Ureter (tissue), 1 donor: ENCODE data around the gene NME9. TPM values are rescaled to one million over a fixed set of nuclear protein-coding genes. Genes with fewer than 3 reads are reported as not detected.

Experiments
- DNase-seq: peaks from one replicate; pipeline ENCODE4 v3.0.0-alpha.2; 2020; ENCODE audit warnings: low spot score
- total RNA-seq: library from RNA; stranded (reverse); gene quantifications from one replicate; pipeline ENCODE4 v1.2.4, GENCODE V29; 2023
- donor health status: DM: yes; HTN: yes; CAD: no.

The NME9 gene
- total RNA-seq, 1 donor from 2014 or later = 0.49 TPM

DNA sequence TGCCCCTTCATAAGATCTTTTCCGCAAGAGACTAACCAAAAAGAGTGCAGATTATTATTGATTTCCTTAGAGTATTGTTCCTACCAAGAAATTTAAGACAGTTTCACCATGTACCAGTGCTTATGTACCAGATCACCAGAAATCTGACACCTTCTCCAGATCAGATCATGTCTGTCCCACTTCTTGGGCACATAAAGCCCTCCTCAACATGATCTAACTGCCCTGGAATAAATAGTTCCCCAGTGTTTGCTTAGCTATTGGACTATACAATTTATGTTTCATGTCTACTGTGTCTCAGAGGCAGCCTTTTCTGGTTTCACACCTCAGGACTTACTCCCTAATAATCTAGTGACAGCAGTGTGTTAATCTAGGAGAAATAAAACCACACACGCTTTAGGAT is 46.8 kb downstream of the NME9 start:
- DNase-seq = no peak

DNA sequence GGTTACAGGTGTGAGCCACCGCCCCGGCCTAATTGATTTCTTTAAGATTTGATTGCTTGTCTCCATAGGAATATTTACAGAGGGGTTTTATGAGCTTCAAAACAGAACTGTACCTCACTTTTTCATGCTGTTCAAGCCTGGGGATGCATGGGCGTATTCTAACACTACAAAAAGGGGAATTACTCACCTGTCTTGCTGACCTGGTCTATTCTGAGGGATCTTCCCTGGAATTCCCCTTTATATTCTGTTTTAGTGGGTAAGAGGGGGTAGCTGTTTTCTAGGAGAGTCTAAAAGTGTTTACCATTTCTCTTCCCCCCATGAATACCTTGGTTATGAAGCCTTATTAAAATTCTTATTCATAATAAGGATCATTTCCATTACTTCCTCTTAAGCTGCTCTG is 48.1 kb downstream of the NME9 start:
- DNase-seq = no peak

GRCh38 chr3:138271189-138271794 is 58.4 kb downstream of the NME9 start:
- DNase-seq = no peak

DNA sequence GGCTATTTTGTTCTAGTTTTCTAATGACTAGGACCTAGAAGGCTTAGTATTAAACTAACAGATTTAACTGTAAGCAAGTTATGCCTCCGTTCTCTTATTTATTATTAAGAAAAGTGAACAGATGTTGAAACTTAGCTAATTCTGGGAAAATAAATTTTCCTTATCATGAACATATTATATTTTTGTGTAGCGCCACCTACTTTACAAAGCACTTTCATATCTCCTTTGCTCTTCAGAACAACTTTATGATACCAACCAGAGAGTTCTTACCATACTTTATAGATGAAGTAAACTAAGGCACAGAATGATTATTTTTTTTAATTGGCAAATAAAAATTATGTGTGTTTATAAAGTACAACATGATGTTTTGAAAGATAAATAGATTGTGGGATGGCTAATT is 59.4 kb downstream of the NME9 start:
- DNase-seq = no peak

DNA sequence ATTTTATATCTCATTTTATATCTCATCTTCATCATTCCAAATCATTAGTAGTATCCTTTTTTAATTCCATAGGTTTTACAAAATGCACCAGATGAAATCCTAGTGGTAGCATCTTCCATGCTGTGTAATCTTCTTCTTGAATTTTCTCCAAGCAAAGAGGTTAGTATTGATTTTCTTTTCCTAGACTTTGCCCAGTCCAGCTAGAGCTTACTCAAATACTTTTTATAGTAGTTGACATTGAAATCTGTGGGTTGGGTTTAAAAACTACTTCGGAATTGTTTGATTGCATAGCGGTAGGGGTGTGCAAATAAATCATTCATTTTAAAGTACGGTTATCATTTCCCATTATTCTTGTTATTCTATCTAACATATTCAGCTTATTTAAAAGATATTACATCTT is 62.6 kb downstream of the NME9 start:
- DNase-seq = no peak

- DNase-seq = no peak
Observed at GRCh38 chr3:138265745-138266144, 63.9 kb downstream of the NME9 start.

DNA sequence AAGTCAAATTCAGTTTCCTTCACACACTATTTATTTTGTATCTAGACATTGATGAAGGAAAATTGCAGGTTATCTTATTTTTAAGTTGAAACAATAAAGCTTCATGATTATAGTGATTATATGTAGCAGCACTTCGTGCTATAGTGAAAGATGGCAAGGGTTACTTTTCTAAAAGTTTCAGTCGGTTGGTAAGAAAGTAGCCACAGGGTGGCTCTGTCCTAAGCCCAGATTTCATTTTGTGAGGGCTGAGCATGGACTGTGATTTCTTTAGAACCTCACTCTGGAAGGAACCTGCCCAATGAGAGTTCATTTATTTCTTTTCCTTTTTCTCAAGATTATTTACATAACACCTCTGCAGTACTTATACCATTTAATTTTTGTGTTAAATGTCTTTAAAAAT is 66.5 kb downstream of the NME9 start:
- no peak for DNase-seq

DNA sequence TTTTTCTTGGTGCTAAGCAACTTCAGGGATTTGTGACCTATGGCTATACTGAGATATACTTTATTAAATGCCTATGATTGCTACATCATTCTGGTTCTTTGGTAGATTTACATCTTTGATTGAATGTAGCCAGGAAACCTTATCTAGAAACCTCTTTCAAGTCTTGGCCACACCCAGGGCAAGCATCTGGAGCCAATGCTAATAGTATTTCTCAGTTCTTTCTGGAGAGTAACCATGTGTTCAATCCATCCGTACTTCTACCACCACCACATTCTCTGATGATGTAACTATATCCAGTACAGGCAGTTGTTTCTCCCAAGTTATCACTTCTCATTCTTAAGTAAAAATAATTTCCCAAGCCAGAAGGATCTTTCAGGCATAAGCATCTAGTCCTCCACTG is 69.0 kb downstream of the NME9 start:
- DNase-seq = no peak

GRCh38 chr3:138259126-138259525 is 70.5 kb downstream of the NME9 start:
- DNase-seq = no peak

- DNase-seq = no peak
Observed at GRCh38 chr3:138257986-138258385, 71.7 kb downstream of the NME9 start.

GRCh38 chr3:138256022-138256421 is 73.6 kb downstream of the NME9 start:
- DNase-seq = no peak

DNA sequence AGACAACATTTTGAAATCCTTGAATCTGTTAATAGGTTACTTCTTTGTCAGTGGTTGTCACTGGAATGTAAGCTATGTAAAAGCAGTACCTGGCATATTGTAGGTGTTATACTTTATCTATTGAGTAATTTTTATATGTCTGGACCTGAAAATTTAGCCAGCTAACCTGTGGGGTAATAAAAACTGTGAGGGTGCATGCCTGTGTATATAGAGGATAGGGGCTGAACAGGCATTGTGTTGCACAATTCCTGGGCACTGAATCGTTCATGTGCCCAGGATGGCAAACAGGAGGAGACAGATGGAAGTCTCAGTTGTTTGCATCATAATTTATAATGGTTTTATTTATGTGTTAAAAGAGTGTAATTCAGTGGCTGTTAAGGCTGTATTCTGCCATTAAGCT is 75.4 kb downstream of the NME9 start:
- no peak for DNase-seq

DNA sequence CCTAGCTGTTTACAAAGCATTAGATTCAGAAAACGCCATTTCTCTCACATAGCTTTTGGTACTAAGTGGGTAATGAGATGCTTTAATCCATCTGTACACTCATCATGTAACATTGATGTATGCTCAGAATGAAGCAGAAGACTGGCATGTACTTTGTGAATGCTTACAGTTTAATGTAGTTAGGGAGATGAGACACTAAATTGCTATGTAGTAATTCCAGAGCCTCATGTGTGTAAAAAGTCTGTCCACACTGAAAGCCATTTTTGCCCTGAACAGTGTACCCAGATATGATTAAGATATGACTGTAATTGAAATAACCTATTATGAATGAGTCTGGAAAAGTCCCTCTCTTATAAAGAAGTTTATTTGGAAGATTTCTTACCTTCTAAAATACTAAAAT is 76.0 kb downstream of the NME9 start:
- DNase-seq = no peak

Other genes with a start within 250 kb of the NME9 start
- gene DZIP1L, start 214.2 kb downstream of the NME9 start, total RNA-seq = 32.7 TPM
- gene A4GNT, start 197.5 kb downstream of the NME9 start, total RNA-seq = not detected
- 17.3 TPM for gene DBR1, start 154.9 kb downstream of the NME9 start, total RNA-seq
- 83.2 TPM for gene ARMC8, start 142.6 kb downstream of the NME9 start, total RNA-seq
- gene MRAS, start 18.7 kb upstream of the NME9 start, total RNA-seq = 26.2 TPM
- 0.94 TPM for gene ESYT3, start 104.8 kb upstream of the NME9 start, total RNA-seq